ENCODE data around the gene ASTL. TPM values are rescaled to one million over a fixed set of nuclear protein-coding genes. Genes with fewer than 3 reads are reported as not detected.

The ASTL gene
- total RNA-seq, 2 donors from 2014 or later, result not detected

GRCh38 chr2:96169868-96170507 is 31.7 kb upstream of the ASTL start:
- WGBS, 2 donors, result 70 to 78% methylated on average over 2 of the region's 2 CpGs
- TF ChIP-seq POLR2A (IDR thresholded peaks at IDR 0.05) (no peak), CTCF (IDR thresholded peaks at IDR 0.05) (no peak)
- intact Hi-C loops (cut with DNase I), result loop anchor here (10.0 kb wide), 1 partner anchor 55 kb away; the partner anchor contains the start of gene ADRA2B
- no peaks in the 10 kb centered on the region for H3K27me3 ChIP-seq
- H3K27ac ChIP-seq, result no peak overlapping the region
- H3K36me3 ChIP-seq (replicated peaks in 1 of 2; ENCODE audit: insufficient read depth in 1 of 2, low read depth in 2 of 2), result no peaks in the 10 kb centered on the region
- H3K4me1 ChIP-seq, result no peaks in the 10 kb centered on the region
- no peaks in the 10 kb centered on the region for H3K9me3 ChIP-seq
- H3K4me3 ChIP-seq, result no peak overlapping the region
- no peak for ATAC-seq
- no peak for DNase-seq

GRCh38 chr2:96167407-96168013 is 29.2 kb upstream of the ASTL start:
- H3K4me3 ChIP-seq, result no peak overlapping the region
- H3K4me1 ChIP-seq, result no peaks in the 10 kb centered on the region
- WGBS, 2 donors, result 61 to 62% methylated on average over 6 of the region's 6 CpGs
- no peak for TF ChIP-seq POLR2A (IDR thresholded peaks at IDR 0.05)
- TF ChIP-seq CTCF (IDR thresholded peaks at IDR 0.05), result no peak
- no peak overlapping the region for H3K27ac ChIP-seq
- ATAC-seq (no peak), DNase-seq (no peak)
- intact Hi-C loops (cut with DNase I), result no loop called here
- no peaks in the 10 kb centered on the region for H3K36me3 ChIP-seq (replicated peaks in 1 of 2; ENCODE audit: insufficient read depth in 1 of 2, low read depth in 2 of 2)
- no peaks in the 10 kb centered on the region for H3K9me3 ChIP-seq
- H3K27me3 ChIP-seq, result no peaks in the 10 kb centered on the region

GRCh38 chr2:96164459-96165184 is 26.3 kb upstream of the ASTL start:
- ATAC-seq, result no peak
- Histone ChIP-seq H3K4me3 (no peak overlapping the region), H3K9me3 (no peaks in the 10 kb centered on the region), H3K36me3 (replicated peaks in 1 of 2; ENCODE audit: insufficient read depth in 1 of 2, low read depth in 2 of 2) (no peaks in the 10 kb centered on the region), H3K4me1 (no peaks in the 10 kb centered on the region), H3K27ac (no peak overlapping the region), H3K27me3 (no peaks in the 10 kb centered on the region)
- intact Hi-C loops (cut with DNase I), result no loop called here
- 68 to 81% methylated on average over 10 to 18 of the region's 18 CpGs for WGBS, 2 donors
- TF ChIP-seq CTCF (IDR thresholded peaks at IDR 0.05) (no peak), POLR2A (IDR thresholded peaks at IDR 0.05) (no peak)
- DNase-seq, result peak in 1 of 4 donors; percentile 13

GRCh38 chr2:96163768-96164429 is 25.6 kb upstream of the ASTL start:
- WGBS, 2 donors, result 76 to 84% methylated on average over 13 of the region's 13 CpGs
- no peak for ATAC-seq
- Histone ChIP-seq H3K4me1 (no peaks in the 10 kb centered on the region), H3K36me3 (replicated peaks in 1 of 2; ENCODE audit: insufficient read depth in 1 of 2, low read depth in 2 of 2) (no peaks in the 10 kb centered on the region), H3K27ac (no peak overlapping the region), H3K4me3 (no peak overlapping the region), H3K27me3 (no peaks in the 10 kb centered on the region), H3K9me3 (no peaks in the 10 kb centered on the region)
- intact Hi-C loops (cut with DNase I), result no loop called here
- TF ChIP-seq POLR2A (IDR thresholded peaks at IDR 0.05), result no peak
- no peak for TF ChIP-seq CTCF (IDR thresholded peaks at IDR 0.05)
- DNase-seq, result peak in 2 of 4 donors; percentile 21 to 25

Measured in body of pancreas (tissue), 4 donors.